Measurements from ENCODE around the gene CUX1. TPM values are rescaled to one million over a fixed set of nuclear protein-coding genes. Genes with fewer than 3 reads are reported as not detected.
A peak's percentile ranks its signal among the peaks of the same experiment; 100 is the strongest.

CUX1 gene
- total and polyA plus RNA-seq, 2 of the 13 experiments (the other 11 are each of a cell fraction or from before 2014, with no cell fraction given) = 13.7 to 14.9 TPM

DNA sequence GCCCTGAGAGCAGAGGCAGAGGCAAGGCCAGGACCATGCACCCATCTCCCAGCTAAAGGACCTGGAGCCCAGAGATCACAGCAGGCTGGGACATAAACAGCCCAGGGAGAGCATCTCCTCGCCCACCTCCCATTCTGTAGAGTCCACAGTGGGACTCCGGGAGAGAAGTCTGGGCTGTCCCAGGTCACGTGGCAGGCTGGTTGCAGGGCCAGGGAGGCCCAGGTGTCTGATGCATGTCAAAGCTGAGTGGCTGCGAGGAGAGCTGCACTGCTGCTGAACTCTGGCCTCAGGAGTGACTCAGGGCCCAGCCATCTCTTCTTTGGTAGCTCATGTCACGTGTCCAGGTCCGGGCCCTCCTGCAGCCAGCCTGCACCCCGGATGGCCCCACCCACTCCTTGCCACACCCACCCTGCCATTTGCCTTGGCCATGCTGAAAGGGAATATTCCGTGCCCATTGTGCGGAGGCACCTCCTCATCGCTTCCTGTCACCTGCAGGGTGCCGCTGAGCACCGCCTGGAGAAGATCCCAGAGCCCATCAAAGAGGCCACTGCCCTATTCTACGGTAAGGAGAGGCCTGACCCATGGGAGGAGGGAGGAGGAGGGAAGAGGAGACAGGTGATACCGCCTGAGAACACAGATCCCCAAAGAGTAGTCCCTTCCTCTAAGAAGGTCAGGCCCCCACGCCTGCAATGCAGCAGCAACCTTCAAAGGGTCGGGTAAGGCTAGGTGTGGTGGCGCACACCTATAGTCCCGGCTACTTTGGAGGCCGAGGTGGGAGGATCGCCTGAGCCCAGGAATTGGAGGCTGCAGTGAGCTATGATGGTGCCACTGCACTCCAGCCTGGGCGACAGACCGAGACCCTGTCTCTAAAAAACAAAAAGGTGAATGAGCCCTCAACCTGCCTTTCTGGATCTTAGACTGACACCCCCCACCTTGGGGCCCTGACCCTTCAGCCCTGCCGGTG lies 456.6 kb downstream of the CUX1 start (continued):
- TF ChIP-seq BCLAF1 (IDR thresholded peaks at IDR 0.05) (no peak), ZNF564 (CRISPR knock-in tag; IDR thresholded peaks at IDR 0.05) (no peak), ZNF225 (CRISPR knock-in tag; IDR thresholded peaks at IDR 0.05) (0 out of 2 replicates have a peak, but pooled peaks have one; percentile 35), ZNF34 (CRISPR knock-in tag; IDR thresholded peaks at IDR 0.05; ENCODE audit: borderline replicate concordance) (no peak), MIXL1 (CRISPR knock-in tag; IDR thresholded peaks at IDR 0.05) (0 out of 2 replicates have a peak, but pooled peaks have one; percentile 54), REL (CRISPR knock-in tag; conservative IDR thresholded peaks at IDR 0.05) (no peak), ZNF7 (CRISPR knock-in tag; IDR thresholded peaks at IDR 0.05) (no peak), ZNF816 (CRISPR knock-in tag; IDR thresholded peaks at IDR 0.05; ENCODE audit: borderline replicate concordance) (no peak), IRF2 (CRISPR knock-in tag; IDR thresholded peaks at IDR 0.05) (peak; percentile 71; the same call in 1 of the 2 replicates), ZNF616 (CRISPR knock-in tag; IDR thresholded peaks at IDR 0.05; ENCODE audit: low read depth) (peak; percentile 69; the same call in 1 of the 2 replicates), ZNF766 (CRISPR knock-in tag; IDR thresholded peaks at IDR 0.05; ENCODE audit: borderline replicate concordance) (no peak), RFXANK (CRISPR knock-in tag; IDR thresholded peaks at IDR 0.05) (no peak; the same call in 1 of the 2 replicates), ZBTB25 (CRISPR knock-in tag; IDR thresholded peaks at IDR 0.05) (0 out of 2 replicates have a peak, but pooled peaks have one; percentile 27), BRCA1 (CRISPR knock-in tag; IDR thresholded peaks at IDR 0.05) (no peak), ZNF775 (CRISPR knock-in tag; IDR thresholded peaks at IDR 0.05; ENCODE audit: borderline replicate concordance) (no peak), ZSCAN30 (CRISPR knock-in tag; IDR thresholded peaks at IDR 0.05) (no peak), REPIN1 (CRISPR knock-in tag; IDR thresholded peaks at IDR 0.05; ENCODE audit: borderline replicate concordance, low read depth) (peak; percentile 70; the same call in 1 of the 2 replicates), TIGD3 (CRISPR knock-in tag; IDR thresholded peaks at IDR 0.05; ENCODE audit: borderline replicate concordance) (no peak), ARID2 (CRISPR knock-in tag; IDR thresholded peaks at IDR 0.05; ENCODE audit: borderline replicate concordance) (0 out of 2 replicates have a peak, but pooled peaks have one; percentile 74), DNMT3B (CRISPR knock-in tag; conservative IDR thresholded peaks at IDR 0.05) (no peak)
- TF ChIP-seq, protein P1, sequence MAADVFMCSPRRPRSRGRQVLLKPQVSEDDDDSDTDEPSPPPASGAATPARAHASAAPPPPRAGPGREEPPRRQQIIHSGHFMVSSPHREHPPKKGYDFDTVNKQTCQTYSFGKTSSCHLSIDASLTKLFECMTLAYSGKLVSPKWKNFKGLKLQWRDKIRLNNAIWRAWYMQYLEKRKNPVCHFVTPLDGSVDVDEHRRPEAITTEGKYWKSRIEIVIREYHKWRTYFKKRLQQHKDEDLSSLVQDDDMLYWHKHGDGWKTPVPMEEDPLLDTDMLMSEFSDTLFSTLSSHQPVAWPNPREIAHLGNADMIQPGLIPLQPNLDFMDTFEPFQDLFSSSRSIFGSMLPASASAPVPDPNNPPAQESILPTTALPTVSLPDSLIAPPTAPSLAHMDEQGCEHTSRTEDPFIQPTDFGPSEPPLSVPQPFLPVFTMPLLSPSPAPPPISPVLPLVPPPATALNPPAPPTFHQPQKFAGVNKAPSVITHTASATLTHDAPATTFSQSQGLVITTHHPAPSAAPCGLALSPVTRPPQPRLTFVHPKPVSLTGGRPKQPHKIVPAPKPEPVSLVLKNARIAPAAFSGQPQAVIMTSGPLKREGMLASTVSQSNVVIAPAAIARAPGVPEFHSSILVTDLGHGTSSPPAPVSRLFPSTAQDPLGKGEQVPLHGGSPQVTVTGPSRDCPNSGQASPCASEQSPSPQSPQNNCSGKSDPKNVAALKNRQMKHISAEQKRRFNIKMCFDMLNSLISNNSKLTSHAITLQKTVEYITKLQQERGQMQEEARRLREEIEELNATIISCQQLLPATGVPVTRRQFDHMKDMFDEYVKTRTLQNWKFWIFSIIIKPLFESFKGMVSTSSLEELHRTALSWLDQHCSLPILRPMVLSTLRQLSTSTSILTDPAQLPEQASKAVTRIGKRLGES (CRISPR knock-in tag; IDR thresholded peaks at IDR 0.05; ENCODE audit: borderline replicate concordance) = no peak
